Measurements from ENCODE around the gene VPS18. TPM values are rescaled to one million over a fixed set of nuclear protein-coding genes. Genes with fewer than 3 reads are reported as not detected.
A peak's percentile ranks its signal among the peaks of the same experiment; 100 is the strongest.

VPS18 gene
- total RNA-seq, 2 donors from 2014 or later = 10.7 to 12.1 TPM

DNA sequence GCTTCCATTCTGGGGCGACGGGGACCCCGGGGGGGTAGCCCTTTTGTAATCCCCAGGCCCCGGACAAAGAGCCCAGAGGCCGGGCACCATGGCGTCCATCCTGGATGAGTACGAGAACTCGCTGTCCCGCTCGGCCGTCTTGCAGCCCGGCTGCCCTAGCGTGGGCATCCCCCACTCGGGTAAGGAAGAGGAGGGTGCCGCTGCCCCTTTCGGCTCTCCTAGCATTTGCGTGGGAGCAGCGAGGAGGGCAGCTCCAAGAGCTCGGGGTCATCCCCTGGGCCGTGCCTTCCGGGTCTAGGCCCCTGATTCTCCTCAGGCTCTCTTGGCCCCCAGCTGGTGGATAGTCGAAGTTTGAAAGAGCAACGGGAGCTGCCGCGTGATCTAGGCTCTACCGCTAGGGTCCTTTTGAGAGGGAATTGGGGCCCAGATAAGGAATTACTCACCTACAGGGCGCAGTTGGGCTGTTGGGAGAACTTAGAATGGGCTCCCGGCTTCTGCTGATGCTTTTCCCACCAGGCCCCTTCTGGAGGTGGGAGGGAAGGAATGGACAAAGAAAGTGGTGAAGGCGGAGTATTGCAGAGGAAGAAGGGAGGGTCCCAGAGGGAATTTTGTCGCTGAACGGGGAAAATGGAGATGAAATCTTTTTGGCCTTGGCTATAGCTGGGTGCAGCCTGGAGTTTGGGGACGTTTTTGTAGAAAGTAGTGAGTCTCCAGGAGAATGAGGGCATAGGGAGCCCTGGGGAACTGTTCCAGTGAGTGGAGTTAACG, 615 bp downstream of the VPS18 start:
- H3K4me3 Mint-ChIP-seq = peak overlapping the region; percentile 96 to 98
- peak overlapping the region; percentile 69 for H3K27ac Mint-ChIP-seq
- H3K27me3 Mint-ChIP-seq (ENCODE audit: low read depth) = peaks cover 6% of the 10 kb centered on the region
- no peaks in the 10 kb centered on the region for H3K9me3 Mint-ChIP-seq
- ATAC-seq (replicated peaks in 1 of 2) (peak; percentile 60 to 64), DNase-seq (peak; percentile 58 to 77)
- peaks cover 5 to 10% of the 10 kb centered on the region in 2 donors for H3K36me3 Mint-ChIP-seq (ENCODE audit: insufficient read depth in 2 of 2)
- peaks cover 41% of the 10 kb centered on the region for H3K4me1 Mint-ChIP-seq (ENCODE audit: low read depth)

DNA sequence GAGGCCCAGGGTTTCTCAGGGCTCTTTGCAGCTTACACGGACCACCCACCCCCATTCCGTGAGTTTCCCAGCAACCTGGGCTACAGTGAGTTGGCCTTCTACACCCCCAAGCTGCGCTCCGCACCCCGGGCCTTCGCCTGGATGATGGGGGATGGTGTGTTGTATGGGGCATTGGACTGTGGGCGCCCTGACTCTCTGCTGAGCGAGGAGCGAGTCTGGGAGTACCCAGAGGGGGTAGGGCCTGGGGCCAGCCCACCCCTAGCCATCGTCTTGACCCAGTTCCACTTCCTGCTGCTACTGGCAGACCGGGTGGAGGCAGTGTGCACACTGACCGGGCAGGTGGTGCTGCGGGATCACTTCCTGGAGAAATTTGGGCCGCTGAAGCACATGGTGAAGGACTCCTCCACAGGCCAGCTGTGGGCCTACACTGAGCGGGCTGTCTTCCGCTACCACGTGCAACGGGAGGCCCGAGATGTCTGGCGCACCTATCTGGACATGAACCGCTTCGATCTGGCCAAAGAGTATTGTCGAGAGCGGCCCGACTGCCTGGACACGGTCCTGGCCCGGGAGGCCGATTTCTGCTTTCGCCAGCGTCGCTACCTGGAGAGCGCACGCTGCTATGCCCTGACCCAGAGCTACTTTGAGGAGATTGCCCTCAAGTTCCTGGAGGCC, 5.4 kb downstream of the VPS18 start:
- H3K27ac Mint-ChIP-seq = no peak overlapping the region
- no peaks in the 10 kb centered on the region for H3K9me3 Mint-ChIP-seq
- peaks cover 29% of the 10 kb centered on the region for H3K4me1 Mint-ChIP-seq (ENCODE audit: low read depth)
- peaks cover 9 to 16% of the 10 kb centered on the region in 2 donors for H3K36me3 Mint-ChIP-seq (ENCODE audit: insufficient read depth in 2 of 2)
- no peak overlapping the region for H3K4me3 Mint-ChIP-seq
- no peak for DNase-seq
- ATAC-seq (replicated peaks in 1 of 2) = no peak
- H3K27me3 Mint-ChIP-seq (ENCODE audit: low read depth) = no peaks in the 10 kb centered on the region

GRCh38 chr15:40900256-40901052, 6.2 kb downstream of the VPS18 start:
- H3K27me3 Mint-ChIP-seq (ENCODE audit: low read depth) = no peaks in the 10 kb centered on the region
- H3K36me3 Mint-ChIP-seq (ENCODE audit: insufficient read depth in 2 of 2) = peaks cover 9 to 16% of the 10 kb centered on the region in 2 donors
- peaks cover 25% of the 10 kb centered on the region for H3K4me1 Mint-ChIP-seq (ENCODE audit: low read depth)
- ATAC-seq (replicated peaks in 1 of 2) (no peak), DNase-seq (no peak)
- H3K4me3 Mint-ChIP-seq = no peak overlapping the region
- no peaks in the 10 kb centered on the region for H3K9me3 Mint-ChIP-seq
- H3K27ac Mint-ChIP-seq = peak overlapping the region; percentile 31

DNA sequence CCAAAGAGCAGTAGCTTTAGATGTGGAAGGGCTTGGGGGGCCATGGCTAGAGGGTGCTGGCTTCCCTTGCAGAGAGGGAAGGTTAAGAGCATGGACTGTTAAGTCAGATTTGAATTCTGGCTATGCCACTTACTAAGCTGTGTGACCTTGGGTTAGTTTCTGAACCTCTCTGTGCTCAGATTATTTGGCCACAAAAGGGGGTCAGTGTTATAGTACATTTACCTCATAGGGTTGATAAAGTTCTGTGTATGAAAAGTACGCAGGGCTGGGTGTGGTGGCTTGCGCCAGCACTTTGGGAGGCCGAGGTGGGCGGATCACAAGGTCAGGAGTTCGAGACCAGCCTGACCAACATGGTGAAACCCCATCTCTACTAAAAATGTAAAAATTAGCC, 6.8 kb downstream of the VPS18 start:
- Mint-ChIP-seq H3K27ac (peak overlapping the region; percentile 31), H3K36me3 (ENCODE audit: insufficient read depth in 2 of 2) (peaks cover 7 to 14% of the 10 kb centered on the region in 2 donors), H3K4me1 (ENCODE audit: low read depth) (peaks cover 19% of the 10 kb centered on the region), H3K9me3 (no peaks in the 10 kb centered on the region), H3K27me3 (ENCODE audit: low read depth) (no peaks in the 10 kb centered on the region), H3K4me3 (no peak overlapping the region)
- ATAC-seq (replicated peaks in 1 of 2) = no peak
- DNase-seq = no peak

GRCh38 chr15:40902605-40903561, 8.6 kb downstream of the VPS18 start:
- H3K27ac Mint-ChIP-seq = no peak overlapping the region
- DNase-seq = no peak
- no peaks in the 10 kb centered on the region for H3K9me3 Mint-ChIP-seq
- peaks cover 23% of the 10 kb centered on the region for H3K4me1 Mint-ChIP-seq (ENCODE audit: low read depth)
- no peak for ATAC-seq (replicated peaks in 1 of 2)
- H3K4me3 Mint-ChIP-seq = no peak overlapping the region
- H3K36me3 Mint-ChIP-seq (ENCODE audit: insufficient read depth in 2 of 2) = peaks cover 6 to 8% of the 10 kb centered on the region in 2 donors
- H3K27me3 Mint-ChIP-seq (ENCODE audit: low read depth) = no peaks in the 10 kb centered on the region

DNA sequence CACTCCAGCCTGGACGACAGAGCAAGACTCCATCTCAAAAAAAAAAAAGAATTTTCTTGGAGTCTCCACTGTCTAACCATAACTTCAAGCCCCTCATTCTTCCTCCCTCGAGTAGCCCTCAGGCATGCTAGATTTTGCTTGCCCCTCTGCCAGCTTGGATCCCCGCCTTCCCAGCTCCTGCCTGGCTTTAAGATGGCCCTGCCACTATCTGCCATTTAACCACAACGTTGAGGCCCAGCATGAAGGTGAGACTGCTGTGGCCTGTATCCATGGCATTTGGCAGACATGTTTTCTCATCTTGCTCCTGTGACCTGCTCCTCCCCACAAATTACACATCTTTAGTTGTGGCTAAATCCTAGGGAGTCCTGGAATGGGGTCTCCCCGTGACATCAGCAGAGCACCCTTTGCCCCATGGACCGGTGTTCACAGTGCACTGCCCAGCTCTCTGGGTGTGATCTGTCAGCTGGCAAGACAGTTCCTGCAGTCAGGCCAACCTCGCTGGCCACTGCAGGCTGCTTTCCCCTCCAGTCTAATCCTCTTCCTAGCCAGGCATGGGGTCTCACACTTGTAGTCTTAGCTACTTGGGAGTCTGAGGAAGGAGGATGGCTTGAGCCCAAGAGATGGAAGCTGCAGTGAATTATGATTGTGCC, 10.4 kb downstream of the VPS18 start:
- no peak for ATAC-seq (replicated peaks in 1 of 2)
- H3K27me3 Mint-ChIP-seq (ENCODE audit: low read depth) = no peaks in the 10 kb centered on the region
- H3K9me3 Mint-ChIP-seq = no peaks in the 10 kb centered on the region
- no peak overlapping the region for H3K27ac Mint-ChIP-seq
- DNase-seq = no peak
- peaks cover 4 to 8% of the 10 kb centered on the region in 2 donors for H3K36me3 Mint-ChIP-seq (ENCODE audit: insufficient read depth in 2 of 2)
- H3K4me1 Mint-ChIP-seq (ENCODE audit: low read depth) = peaks cover 29% of the 10 kb centered on the region
- H3K4me3 Mint-ChIP-seq = no peak overlapping the region

DNA sequence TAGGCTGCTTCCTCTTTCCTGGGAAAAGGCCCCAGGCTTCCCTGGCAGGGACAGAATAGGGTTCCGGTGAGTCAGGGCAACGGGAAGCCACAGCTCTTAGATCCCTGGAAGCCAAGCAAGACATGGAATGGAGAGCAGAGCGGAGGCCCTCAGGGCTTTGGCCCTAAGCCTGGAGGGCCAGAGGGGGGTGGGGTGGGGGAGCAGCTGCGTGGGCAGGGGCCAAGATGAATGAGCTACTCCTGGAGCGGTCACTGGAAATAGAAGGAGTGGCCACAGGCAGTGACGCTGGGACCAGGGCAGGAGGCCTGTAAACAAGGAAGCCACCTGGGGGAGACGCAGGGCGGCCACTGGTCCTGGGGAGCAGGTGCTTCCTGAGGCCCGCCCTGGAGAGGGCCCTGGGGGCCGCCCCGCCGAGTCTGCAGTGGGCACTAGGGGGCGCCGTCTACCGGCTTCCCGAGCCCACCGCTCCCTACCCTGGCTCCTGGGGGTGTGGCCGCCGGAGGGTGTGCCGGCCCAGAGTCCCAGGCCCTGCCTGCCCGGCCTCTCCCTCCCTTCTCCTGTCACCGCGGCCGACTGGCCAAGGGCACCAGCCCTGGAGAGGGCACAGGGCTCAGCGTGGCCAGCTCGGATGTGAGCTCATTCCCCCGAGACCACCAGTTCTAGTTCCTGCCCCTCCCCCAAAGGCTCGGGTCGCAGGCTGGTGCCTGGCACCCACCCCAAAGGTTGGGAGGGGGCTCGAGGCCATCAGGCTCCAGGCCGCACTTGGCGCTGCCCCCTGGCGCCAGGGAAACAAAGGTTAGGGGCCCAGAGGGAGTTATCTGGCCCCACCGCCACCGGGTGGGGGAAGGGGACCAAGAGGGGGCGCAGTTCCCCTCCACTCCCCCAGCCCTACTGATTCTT, 12.1 kb downstream of the VPS18 start:
- Mint-ChIP-seq H3K27ac (no peak overlapping the region), H3K27me3 (ENCODE audit: low read depth) (no peaks in the 10 kb centered on the region), H3K9me3 (no peaks in the 10 kb centered on the region), H3K4me1 (ENCODE audit: low read depth) (peaks cover 29% of the 10 kb centered on the region), H3K36me3 (ENCODE audit: insufficient read depth in 2 of 2) (peaks cover 2 to 3% of the 10 kb centered on the region in 2 donors), H3K4me3 (peak overlapping the region; percentile 86 to 91)
- DNase-seq (peak; percentile 85 to 90), ATAC-seq (replicated peaks in 1 of 2) (peak; percentile 84 to 87)

DNA sequence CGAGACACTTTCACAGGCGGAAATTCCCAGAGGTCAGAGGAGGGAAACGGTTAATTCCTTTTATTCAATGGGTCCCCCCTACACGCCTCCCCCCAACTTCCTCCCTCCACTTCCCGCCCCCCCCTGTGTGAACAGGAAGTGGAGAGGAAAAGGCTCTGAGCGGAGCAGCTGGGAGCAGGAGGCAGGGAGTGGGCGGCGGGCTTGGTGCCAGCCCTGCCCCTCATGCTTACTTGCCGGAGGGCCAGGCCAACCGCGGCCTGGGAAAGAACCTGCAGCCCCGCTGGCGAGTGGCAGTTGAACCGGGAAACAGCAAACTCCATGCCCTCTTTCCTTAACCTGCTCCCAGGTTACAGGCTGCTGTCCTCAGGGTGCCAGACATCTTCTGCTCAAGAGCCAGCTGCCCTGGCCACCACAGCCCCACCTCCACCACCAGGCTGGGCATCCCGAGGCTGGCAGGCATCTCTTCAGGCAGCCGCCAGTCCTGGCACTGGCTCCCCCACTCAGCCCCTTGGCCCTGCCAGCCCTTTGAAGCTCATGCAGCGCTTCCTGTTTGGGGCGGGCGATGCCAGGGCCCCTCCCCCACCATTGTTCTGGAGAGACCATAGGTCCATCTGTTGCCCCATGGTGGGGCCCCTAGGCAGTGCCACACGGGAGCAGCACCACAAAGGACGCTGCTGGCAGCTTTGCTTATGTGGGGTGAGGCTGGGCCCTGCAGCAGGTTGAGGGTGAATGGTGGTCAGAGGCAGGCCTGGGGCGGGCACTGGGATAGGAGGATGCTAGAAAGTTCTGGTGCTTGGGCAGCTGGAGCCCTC, 12.9 kb downstream of the VPS18 start:
- Mint-ChIP-seq H3K4me1 (ENCODE audit: low read depth) (peaks cover 29% of the 10 kb centered on the region), H3K9me3 (no peaks in the 10 kb centered on the region), H3K27me3 (ENCODE audit: low read depth) (no peaks in the 10 kb centered on the region), H3K4me3 (peak overlapping the region; percentile 86 to 91), H3K36me3 (ENCODE audit: insufficient read depth in 2 of 2) (peaks cover 2 to 3% of the 10 kb centered on the region in 2 donors), H3K27ac (peak overlapping the region; percentile 55)
- peak; percentile 70 to 75 for DNase-seq
- ATAC-seq (replicated peaks in 1 of 2) = peak; percentile 57 to 58

DNA sequence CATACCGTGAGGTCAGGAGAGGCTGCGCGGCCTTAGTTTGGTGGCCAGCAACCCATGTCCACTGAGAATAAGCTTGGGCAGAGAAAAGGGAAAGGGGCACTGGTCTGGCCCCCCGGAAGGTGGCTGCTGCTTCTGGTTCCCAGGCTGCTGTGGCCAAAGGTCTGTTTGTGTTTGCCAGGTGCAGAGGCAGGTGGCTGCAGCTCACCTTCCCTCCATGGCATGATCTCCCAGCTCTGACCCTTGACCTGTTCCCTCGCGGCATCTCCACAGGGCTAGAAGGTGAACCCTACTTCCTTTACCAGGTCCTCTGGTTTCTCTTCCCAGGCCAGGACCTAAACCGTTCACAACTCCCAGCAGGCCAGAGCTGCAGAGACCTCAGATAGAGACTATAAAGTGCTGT, 13.8 kb downstream of the VPS18 start:
- Mint-ChIP-seq H3K4me3 (peak overlapping the region; percentile 36 to 49), H3K27ac (no peak overlapping the region), H3K9me3 (no peaks in the 10 kb centered on the region), H3K4me1 (ENCODE audit: low read depth) (peaks cover 29% of the 10 kb centered on the region), H3K36me3 (ENCODE audit: insufficient read depth in 2 of 2) (peaks cover 2 to 3% of the 10 kb centered on the region in 2 donors), H3K27me3 (ENCODE audit: low read depth) (no peaks in the 10 kb centered on the region)
- DNase-seq (no peak), ATAC-seq (replicated peaks in 1 of 2) (no peak)

DNA sequence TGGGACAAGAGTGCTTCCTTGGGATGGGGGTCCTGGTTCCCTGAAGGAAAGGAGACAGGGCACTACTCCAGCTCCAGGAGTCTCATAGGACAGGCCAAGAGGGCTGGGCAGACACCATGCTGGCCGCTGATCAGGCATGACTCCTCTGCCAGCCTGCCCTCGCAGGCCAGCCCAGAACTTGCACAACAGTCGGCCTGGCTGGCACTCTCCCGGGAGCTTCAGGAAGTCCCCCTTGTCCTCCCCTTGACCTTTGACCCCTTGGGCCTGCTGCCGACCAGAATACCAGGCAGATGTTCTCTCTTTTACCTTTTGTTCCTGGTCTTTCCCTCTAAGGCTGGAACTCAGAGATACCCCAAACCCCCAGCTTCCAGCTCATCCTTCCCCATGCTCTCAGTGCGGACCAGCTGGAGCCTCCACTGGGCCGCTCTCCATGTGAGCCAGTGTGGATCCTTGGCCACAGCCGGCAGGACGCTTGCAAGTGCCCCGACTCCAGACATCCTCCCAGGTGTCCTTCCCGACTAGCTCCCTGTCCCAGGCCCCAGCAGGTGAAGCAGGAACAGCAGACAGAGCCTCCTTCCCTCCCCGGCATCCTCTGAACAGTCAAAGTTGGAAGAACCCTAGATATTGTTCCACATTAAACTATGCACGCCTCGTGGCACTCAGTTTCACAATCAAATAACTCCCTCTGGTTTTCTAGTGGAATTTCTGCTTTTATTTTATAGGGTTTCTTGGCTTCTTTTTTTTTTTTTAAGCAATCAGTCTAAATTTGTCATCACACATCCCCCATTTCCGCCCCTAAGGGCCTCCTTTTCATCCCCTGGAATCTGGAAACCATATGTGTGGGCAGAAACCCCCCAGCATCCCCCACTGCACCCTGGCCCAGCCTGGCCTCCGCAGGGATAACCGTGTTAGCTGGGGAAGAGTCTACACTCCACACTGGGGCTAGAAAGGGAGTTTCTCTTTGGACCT, 15.7 kb downstream of the VPS18 start:
- ATAC-seq (replicated peaks in 1 of 2) = no peak
- no peaks in the 10 kb centered on the region for H3K27me3 Mint-ChIP-seq (ENCODE audit: low read depth)
- H3K36me3 Mint-ChIP-seq (ENCODE audit: insufficient read depth in 2 of 2) = no peaks in the 10 kb centered on the region
- H3K4me1 Mint-ChIP-seq (ENCODE audit: low read depth) = peaks cover 13% of the 10 kb centered on the region
- H3K9me3 Mint-ChIP-seq = no peaks in the 10 kb centered on the region
- DNase-seq = no peak
- H3K27ac Mint-ChIP-seq = no peak overlapping the region
- no peak overlapping the region for H3K4me3 Mint-ChIP-seq
